ENCODE results near the gene MOB4. TPM values are rescaled to one million over a fixed set of nuclear protein-coding genes. Genes with fewer than 3 reads are reported as not detected.
"Not testable (repeated sequence)": the region's sequence is repeated elsewhere in the genome, so short reads cannot be mapped to it uniquely, and the experiment has no call there.

Gene MOB4
- total RNA-seq, 2 donors from 2014 or later = 13.4 to 20.1 TPM

GRCh38 chr2:197548582-197548981 is 32.7 kb downstream of the MOB4 start:
- no peak for ATAC-seq (replicated peaks)
- H3K9me3 Mint-ChIP-seq = no peaks in the 10 kb centered on the region
- peaks cover 91% of the 10 kb centered on the region for H3K36me3 Mint-ChIP-seq (ENCODE audit: low read depth)
- no peak overlapping the region for H3K27ac Mint-ChIP-seq
- peaks cover 6% of the 10 kb centered on the region for H3K4me1 Mint-ChIP-seq
- H3K4me3 Mint-ChIP-seq = no peak overlapping the region
- H3K27me3 Mint-ChIP-seq = no peaks in the 10 kb centered on the region

GRCh38 chr2:197551260-197551659 is 35.4 kb downstream of the MOB4 start:
- H3K9me3 Mint-ChIP-seq; ATAC-seq (replicated peaks); H3K27ac Mint-ChIP-seq; H3K4me3 Mint-ChIP-seq; H3K27me3 Mint-ChIP-seq; H3K4me1 Mint-ChIP-seq: not testable (repeated sequence)
- H3K36me3 Mint-ChIP-seq (ENCODE audit: low read depth) = peaks cover 88% of the 10 kb centered on the region

- no peaks in the 10 kb centered on the region for H3K27me3 Mint-ChIP-seq
Measured at GRCh38 chr2:197555467-197555866, 39.6 kb downstream of the MOB4 start.

GRCh38 chr2:197556456-197556855 is 40.6 kb downstream of the MOB4 start:
- Mint-ChIP-seq H3K4me3 (no peak overlapping the region), H3K27me3 (no peaks in the 10 kb centered on the region), H3K9me3 (no peaks in the 10 kb centered on the region), H3K36me3 (ENCODE audit: low read depth) (peaks cover 62% of the 10 kb centered on the region), H3K27ac (peak overlapping the region; percentile 46), H3K4me1 (no peaks in the 10 kb centered on the region)
- no peak for ATAC-seq (replicated peaks)

More at GRCh38 chr2:197555467-197555866, 39.6 kb downstream of the MOB4 start:
- ATAC-seq (replicated peaks) = no peak
- H3K4me1 Mint-ChIP-seq = no peaks in the 10 kb centered on the region
- H3K9me3 Mint-ChIP-seq = no peaks in the 10 kb centered on the region
- no peak overlapping the region for H3K27ac Mint-ChIP-seq
- H3K4me3 Mint-ChIP-seq = no peak overlapping the region
- H3K36me3 Mint-ChIP-seq (ENCODE audit: low read depth) = peaks cover 64% of the 10 kb centered on the region

GRCh38 chr2:197558393-197558792 is 42.5 kb downstream of the MOB4 start:
- no peak overlapping the region for H3K4me3 Mint-ChIP-seq
- no peak overlapping the region for H3K27ac Mint-ChIP-seq
- ATAC-seq (replicated peaks) = no peak
- H3K9me3 Mint-ChIP-seq = no peaks in the 10 kb centered on the region
- H3K36me3 Mint-ChIP-seq (ENCODE audit: low read depth) = peaks cover 42% of the 10 kb centered on the region
- no peaks in the 10 kb centered on the region for H3K4me1 Mint-ChIP-seq
- H3K27me3 Mint-ChIP-seq = no peaks in the 10 kb centered on the region

- Mint-ChIP-seq H3K4me1 (no peaks in the 10 kb centered on the region), H3K36me3 (ENCODE audit: low read depth) (peaks cover 45% of the 10 kb centered on the region), H3K9me3 (no peaks in the 10 kb centered on the region), H3K27ac (no peak overlapping the region), H3K4me3 (no peak overlapping the region), H3K27me3 (no peaks in the 10 kb centered on the region)
- ATAC-seq (replicated peaks) = no peak
Measured at GRCh38 chr2:197559681-197560080, 43.8 kb downstream of the MOB4 start.

- no peaks in the 10 kb centered on the region for H3K9me3 Mint-ChIP-seq
- H3K27me3 Mint-ChIP-seq = no peaks in the 10 kb centered on the region
- H3K27ac Mint-ChIP-seq = no peak overlapping the region
Measured at GRCh38 chr2:197560146-197560665, 44.3 kb downstream of the MOB4 start.

GRCh38 chr2:197571627-197572271 is 55.9 kb downstream of the MOB4 start:
- H3K27ac Mint-ChIP-seq = no peak overlapping the region
- H3K9me3 Mint-ChIP-seq = peaks cover 10% of the 10 kb centered on the region
- peaks cover 5% of the 10 kb centered on the region for H3K36me3 Mint-ChIP-seq (ENCODE audit: low read depth)
- no peak overlapping the region for H3K4me3 Mint-ChIP-seq
- no peaks in the 10 kb centered on the region for H3K4me1 Mint-ChIP-seq
- no peaks in the 10 kb centered on the region for H3K27me3 Mint-ChIP-seq
- ATAC-seq (replicated peaks) = no peak

More at GRCh38 chr2:197560146-197560665, 44.3 kb downstream of the MOB4 start:
- Mint-ChIP-seq H3K4me1 (peaks cover under 1% of the 10 kb centered on the region), H3K4me3 (no peak overlapping the region), H3K36me3 (ENCODE audit: low read depth) (peaks cover 50% of the 10 kb centered on the region)
- no peak for ATAC-seq (replicated peaks)

- no peak for ATAC-seq (replicated peaks)
- Mint-ChIP-seq H3K4me3 (no peak overlapping the region), H3K36me3 (ENCODE audit: low read depth) (peaks cover 5% of the 10 kb centered on the region), H3K27me3 (no peaks in the 10 kb centered on the region), H3K9me3 (peaks cover 10% of the 10 kb centered on the region), H3K27ac (no peak overlapping the region), H3K4me1 (no peaks in the 10 kb centered on the region)
Measured at GRCh38 chr2:197573608-197574007, 57.7 kb downstream of the MOB4 start.

GRCh38 chr2:197575987-197576386 is 60.1 kb downstream of the MOB4 start:
- H3K27me3 Mint-ChIP-seq = no peaks in the 10 kb centered on the region
- no peaks in the 10 kb centered on the region for H3K4me1 Mint-ChIP-seq
- H3K4me3 Mint-ChIP-seq = no peak overlapping the region
- H3K27ac Mint-ChIP-seq = no peak overlapping the region
- no peak for ATAC-seq (replicated peaks)
- peaks cover 10% of the 10 kb centered on the region for H3K9me3 Mint-ChIP-seq
- peaks cover 5% of the 10 kb centered on the region for H3K36me3 Mint-ChIP-seq (ENCODE audit: low read depth)

GRCh38 chr2:197576631-197577030 is 60.8 kb downstream of the MOB4 start:
- Mint-ChIP-seq H3K4me1 (no peaks in the 10 kb centered on the region), H3K4me3 (no peak overlapping the region), H3K36me3 (ENCODE audit: low read depth) (peaks cover 5% of the 10 kb centered on the region), H3K27me3 (no peaks in the 10 kb centered on the region), H3K27ac (no peak overlapping the region), H3K9me3 (peaks cover 10% of the 10 kb centered on the region)
- no peak for ATAC-seq (replicated peaks)

GRCh38 chr2:197577446-197577845 is 61.6 kb downstream of the MOB4 start:
- peaks cover 5% of the 10 kb centered on the region for H3K36me3 Mint-ChIP-seq (ENCODE audit: low read depth)
- no peaks in the 10 kb centered on the region for H3K4me1 Mint-ChIP-seq
- no peak for ATAC-seq (replicated peaks)
- H3K27me3 Mint-ChIP-seq = no peaks in the 10 kb centered on the region
- no peak overlapping the region for H3K27ac Mint-ChIP-seq
- peaks cover 7% of the 10 kb centered on the region for H3K9me3 Mint-ChIP-seq
- no peak overlapping the region for H3K4me3 Mint-ChIP-seq

- H3K4me3 Mint-ChIP-seq; H3K9me3 Mint-ChIP-seq; ATAC-seq (replicated peaks); H3K27ac Mint-ChIP-seq; H3K27me3 Mint-ChIP-seq; H3K4me1 Mint-ChIP-seq; H3K36me3 Mint-ChIP-seq (ENCODE audit: low read depth): not testable (repeated sequence)
Measured at GRCh38 chr2:197578294-197578693, 62.4 kb downstream of the MOB4 start.

- not testable (repeated sequence) for H3K27ac Mint-ChIP-seq, H3K27me3 Mint-ChIP-seq
Measured at GRCh38 chr2:197580166-197580565, 64.3 kb downstream of the MOB4 start.

GRCh38 chr2:197587255-197587654 is 71.4 kb downstream of the MOB4 start:
- not testable (repeated sequence) for H3K27me3 Mint-ChIP-seq; ATAC-seq (replicated peaks); H3K36me3 Mint-ChIP-seq (ENCODE audit: low read depth); H3K27ac Mint-ChIP-seq; H3K4me1 Mint-ChIP-seq; H3K9me3 Mint-ChIP-seq; H3K4me3 Mint-ChIP-seq

More at GRCh38 chr2:197580166-197580565, 64.3 kb downstream of the MOB4 start:
- ATAC-seq (replicated peaks); H3K4me3 Mint-ChIP-seq; H3K9me3 Mint-ChIP-seq; H3K4me1 Mint-ChIP-seq; H3K36me3 Mint-ChIP-seq (ENCODE audit: low read depth): not testable (repeated sequence)

Measured in activated T-helper 17 cell treated with anti-CD3 and anti-CD28 coated beads, Interleukin-2, amount 50 U/mL, for 72 hours (primary cell).